ENCODE measurements around the gene ZC3H7A. TPM values are rescaled to one million over a fixed set of nuclear protein-coding genes. Genes with fewer than 3 reads are reported as not detected.

Gene ZC3H7A
- total RNA-seq, 1 experiment from 2014 or later: 43.1 TPM

- peaks cover 2 to 53% (median 49%) of the 10 kb centered on the region in 3 experiments; a peak in 5 of 7 replicates for H3K36me3 Mint-ChIP-seq (ENCODE audit: insufficient read depth in 1 of 3, low read depth in 3 of 3)
- Histone ChIP-seq H3K27me3 (ENCODE audit: insufficient read depth, low read length) (no peaks in the 10 kb centered on the region), H3K18ac (ENCODE audit: insufficient read length, low read depth, low read length) (no peak overlapping the region), H3K4ac (ENCODE audit: low read depth, low read length) (no peak overlapping the region), H2AFZ (ENCODE audit: low read length) (no peak overlapping the region), H2BK15ac (ENCODE audit: low read depth, low read length) (no peak overlapping the region), H2BK20ac (ENCODE audit: low read depth, low read length, poor library complexity, severe bottlenecking) (no peak overlapping the region), H4K8ac (replicated peaks; ENCODE audit: insufficient read length, low read depth, low read length) (no peak overlapping the region), H3T11ph (ENCODE audit: low read length) (no peak overlapping the region), H2BK120ac (ENCODE audit: low read depth, low read length, poor library complexity, severe bottlenecking) (no peak overlapping the region), H3K9ac (ENCODE audit: extremely low read depth, insufficient read length, low read length) (no peak overlapping the region), H2BK12ac (ENCODE audit: insufficient read length, low read depth, low read length) (no peak overlapping the region), H4K20me1 (ENCODE audit: control insufficient read depth, insufficient read depth, insufficient read length) (no peaks in the 10 kb centered on the region), H3K4me1 (ENCODE audit: insufficient read depth, low read length) (no peaks in the 10 kb centered on the region), H3K4me2 (ENCODE audit: insufficient read depth, insufficient read length, low read length) (no peak overlapping the region), H3K79me1 (ENCODE audit: insufficient read depth, low read depth, low read length, poor library complexity, severe bottlenecking) (no peaks in the 10 kb centered on the region), H3K56ac (ENCODE audit: insufficient read length, low read depth, low read length) (no peak overlapping the region), H4K91ac (ENCODE audit: insufficient read length, low read depth, low read length) (no peak overlapping the region), H2AK5ac (ENCODE audit: insufficient read length, low read length) (no peak overlapping the region), H3K23me2 (ENCODE audit: insufficient read length, low read depth, low read length, poor library complexity, severe bottlenecking) (no peaks in the 10 kb centered on the region), H4K5ac (ENCODE audit: insufficient read length, low read depth, low read length) (no peak overlapping the region), H3K79me2 (ENCODE audit: insufficient read depth, low read length) (no peaks in the 10 kb centered on the region), H3K14ac (ENCODE audit: insufficient read depth, low read length) (no peak overlapping the region), H2BK5ac (ENCODE audit: insufficient read length, low read length) (no peak overlapping the region), H3K9me3 (ENCODE audit: control insufficient read depth, low read depth, low read length) (no peaks in the 10 kb centered on the region), H3K27ac (ENCODE audit: insufficient read length, low read depth, low read length) (no peak overlapping the region), H3K23ac (ENCODE audit: insufficient read length, low read depth, low read length) (no peak overlapping the region)
- H3K27me3 Mint-ChIP-seq (ENCODE audit: low read depth): no peaks in the 10 kb centered on the region
- H3K4me1 Mint-ChIP-seq: peaks cover 3 to 7% of the 10 kb centered on the region in 2 experiments; a peak in 2 of 4 replicates
- no peak for TF ChIP-seq CTCF (conservative IDR thresholded peaks at IDR 0.05)
- no peaks in the 10 kb centered on the region for H3K9me3 Mint-ChIP-seq
- no peak for DNase-seq
- WGBS (ENCODE audit: extremely low coverage, insufficient read length, low lambda C conversion rate): no CpG with 5 or more reads among the region's 3 CpGs
- no peak overlapping the region for H3K4me3 Mint-ChIP-seq
- no peak overlapping the region for H3K27ac Mint-ChIP-seq
Measured at GRCh38 chr16:11734025-11734652, 62.9 kb downstream of the ZC3H7A start.
